Medulla oblongata (tissue), 1 donor: ENCODE measurements around the gene PHAX.
"Not testable (repeated sequence)": the region's sequence is repeated elsewhere in the genome, so short reads cannot be mapped to it uniquely, and the experiment has no call there.

ENCODE experiments used
- DNase-seq: peaks from one replicate; pipeline ENCODE4 v3.0.0-alpha.2; 2015; ENCODE audit errors: extremely low spot score

The PHAX gene, protein sequence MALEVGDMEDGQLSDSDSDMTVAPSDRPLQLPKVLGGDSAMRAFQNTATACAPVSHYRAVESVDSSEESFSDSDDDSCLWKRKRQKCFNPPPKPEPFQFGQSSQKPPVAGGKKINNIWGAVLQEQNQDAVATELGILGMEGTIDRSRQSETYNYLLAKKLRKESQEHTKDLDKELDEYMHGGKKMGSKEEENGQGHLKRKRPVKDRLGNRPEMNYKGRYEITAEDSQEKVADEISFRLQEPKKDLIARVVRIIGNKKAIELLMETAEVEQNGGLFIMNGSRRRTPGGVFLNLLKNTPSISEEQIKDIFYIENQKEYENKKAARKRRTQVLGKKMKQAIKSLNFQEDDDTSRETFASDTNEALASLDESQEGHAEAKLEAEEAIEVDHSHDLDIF

GRCh38 chr5:126600631-126601511, at the start of gene PHAX:
TSS of gene PHAX (plus strand) at chr5:126600947. CDS start at chr5:126600963, 16 bp downstream.
- peak; percentile 87 for DNase-seq

DNA sequence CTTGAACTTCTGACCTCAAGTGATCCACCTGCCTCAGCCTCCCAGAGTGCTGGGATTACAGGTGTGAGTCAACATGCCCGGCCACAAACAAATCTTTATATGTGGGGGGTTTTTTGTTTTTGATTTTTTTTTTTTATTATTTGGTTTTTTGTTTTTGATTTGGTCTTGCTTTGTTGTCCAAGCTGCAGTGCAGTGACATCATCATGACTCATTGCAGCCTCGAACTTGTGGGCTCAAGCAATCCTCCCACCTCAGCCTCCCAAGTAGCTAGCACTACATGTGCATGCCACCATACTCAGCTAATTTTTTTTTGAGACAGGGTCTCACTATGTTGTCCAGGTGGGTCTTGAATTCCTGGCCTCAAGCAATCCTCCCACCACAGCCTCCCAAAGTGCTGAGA, 48.1 kb upstream of the PHAX start:
- no peak for DNase-seq

- not testable (repeated sequence) for DNase-seq
These were observed 45.6 kb upstream of the PHAX start for GRCh38 chr5:126555101-126555500.

DNA sequence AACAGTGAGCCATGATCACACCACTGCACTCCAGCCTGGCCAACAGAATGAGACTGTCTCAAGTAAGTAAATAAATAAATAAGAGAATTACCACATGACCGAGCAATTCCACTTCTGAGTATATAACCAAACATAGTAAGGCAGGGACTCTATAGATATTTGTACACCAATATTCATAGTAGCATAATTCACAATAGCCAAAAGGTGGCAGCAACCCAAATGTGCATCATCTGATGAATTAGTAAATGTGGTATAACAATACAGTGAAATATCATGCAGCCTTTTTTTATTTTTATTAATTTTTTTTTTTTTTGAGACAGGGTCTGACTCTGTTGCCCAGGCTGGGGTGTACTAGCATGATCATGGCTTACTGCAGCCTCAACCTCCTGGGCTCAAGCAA, 38.8 kb upstream of the PHAX start:
- DNase-seq = no peak

DNA sequence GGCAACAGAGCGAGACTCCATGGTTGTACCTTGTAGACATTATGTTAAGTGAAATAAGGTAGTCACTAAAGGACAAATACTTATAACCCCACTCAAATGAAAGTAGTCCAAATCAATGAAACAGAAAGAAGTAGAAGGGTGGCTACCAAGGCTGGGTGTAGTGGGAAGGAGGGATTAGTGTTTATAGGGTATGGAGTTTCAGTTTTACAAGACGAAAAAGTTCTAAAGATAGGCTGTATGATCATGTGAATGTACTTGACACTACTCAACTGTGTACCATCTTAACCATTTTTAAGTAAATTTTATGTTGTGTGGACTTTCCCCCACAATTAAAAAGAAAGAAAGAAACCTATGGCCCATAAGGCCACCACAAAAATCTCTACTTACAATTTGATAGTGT, 37.9 kb upstream of the PHAX start:
- DNase-seq = no peak

DNA sequence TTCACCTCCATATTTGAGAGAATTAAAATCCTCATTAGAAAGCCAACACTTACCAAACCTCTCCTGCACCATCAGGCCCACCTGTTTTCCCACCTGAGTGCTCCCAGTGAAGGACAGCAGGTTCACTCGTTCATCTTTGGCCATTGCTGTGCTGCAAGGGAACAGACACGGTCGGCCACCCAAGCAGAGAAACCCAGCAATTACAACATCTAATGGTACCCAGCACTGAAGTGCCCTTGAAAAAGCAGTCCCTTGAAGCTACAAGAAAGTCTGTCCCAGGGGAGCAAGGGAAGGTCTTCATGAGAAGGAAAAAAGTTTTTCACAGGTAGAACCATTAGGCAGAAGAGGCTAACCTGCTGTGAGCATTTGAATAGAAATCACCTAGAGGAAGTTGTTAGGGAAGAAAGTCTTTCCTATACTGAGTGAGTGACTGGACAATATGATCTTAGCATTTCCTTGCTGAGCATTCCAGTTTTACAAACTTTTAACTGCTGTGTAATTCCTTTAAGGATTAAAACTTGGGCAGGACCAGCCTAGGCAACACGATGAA, 32.5 kb upstream of the PHAX start:
- DNase-seq = no peak

DNA sequence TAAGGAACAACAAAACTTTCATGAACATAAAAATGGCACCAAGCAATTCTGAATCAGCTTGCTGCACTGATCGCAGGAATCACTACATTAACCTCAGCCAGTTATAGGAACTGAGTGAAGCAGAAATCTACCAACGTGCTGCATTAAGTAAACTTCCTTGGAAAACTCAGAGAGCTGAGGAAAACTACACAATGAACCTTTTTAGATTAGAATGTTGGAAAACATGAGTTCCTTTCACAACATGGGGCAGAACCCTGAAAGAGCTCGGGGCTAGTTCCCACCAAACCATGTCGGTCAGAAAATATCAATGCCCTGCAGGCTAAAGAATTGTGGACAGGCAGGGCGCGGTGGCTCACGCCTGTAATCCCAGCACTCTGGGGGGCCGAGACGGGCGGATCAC, 25.1 kb upstream of the PHAX start:
- no peak for DNase-seq

- DNase-seq = no peak
These were observed 23.8 kb upstream of the PHAX start for GRCh38 chr5:126576974-126577373.

DNA sequence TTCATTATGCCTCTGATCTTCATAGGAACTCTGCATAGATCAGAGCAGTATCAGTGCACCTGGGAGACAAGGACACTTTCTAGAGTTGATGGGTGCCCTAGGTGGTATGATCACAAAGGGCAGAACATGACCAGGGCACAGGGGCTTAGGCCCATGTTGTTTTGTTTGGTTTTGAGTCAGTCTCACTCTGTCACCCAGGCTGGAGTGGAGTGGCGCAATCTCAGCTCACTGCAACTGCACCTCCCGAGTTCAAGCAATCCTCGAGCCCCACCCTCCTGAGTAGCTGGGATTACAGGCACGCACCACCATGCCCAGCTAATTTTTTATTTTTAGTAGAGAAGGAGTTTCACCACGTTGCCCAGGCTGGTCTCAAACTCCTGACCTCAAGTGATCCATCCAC, 23.3 kb upstream of the PHAX start:
- no peak for DNase-seq

- no peak for DNase-seq
These were observed 21.0 kb upstream of the PHAX start for GRCh38 chr5:126579716-126580115.

- DNase-seq = no peak
These were observed 17.0 kb upstream of the PHAX start for GRCh38 chr5:126583761-126584160.

- no peak for DNase-seq
These were observed 13.0 kb upstream of the PHAX start for GRCh38 chr5:126587551-126588390.

- DNase-seq = no peak
These were observed 11.0 kb upstream of the PHAX start for GRCh38 chr5:126589536-126590297.

GRCh38 chr5:126591549-126591948, 9.2 kb upstream of the PHAX start:
- no peak for DNase-seq

DNA sequence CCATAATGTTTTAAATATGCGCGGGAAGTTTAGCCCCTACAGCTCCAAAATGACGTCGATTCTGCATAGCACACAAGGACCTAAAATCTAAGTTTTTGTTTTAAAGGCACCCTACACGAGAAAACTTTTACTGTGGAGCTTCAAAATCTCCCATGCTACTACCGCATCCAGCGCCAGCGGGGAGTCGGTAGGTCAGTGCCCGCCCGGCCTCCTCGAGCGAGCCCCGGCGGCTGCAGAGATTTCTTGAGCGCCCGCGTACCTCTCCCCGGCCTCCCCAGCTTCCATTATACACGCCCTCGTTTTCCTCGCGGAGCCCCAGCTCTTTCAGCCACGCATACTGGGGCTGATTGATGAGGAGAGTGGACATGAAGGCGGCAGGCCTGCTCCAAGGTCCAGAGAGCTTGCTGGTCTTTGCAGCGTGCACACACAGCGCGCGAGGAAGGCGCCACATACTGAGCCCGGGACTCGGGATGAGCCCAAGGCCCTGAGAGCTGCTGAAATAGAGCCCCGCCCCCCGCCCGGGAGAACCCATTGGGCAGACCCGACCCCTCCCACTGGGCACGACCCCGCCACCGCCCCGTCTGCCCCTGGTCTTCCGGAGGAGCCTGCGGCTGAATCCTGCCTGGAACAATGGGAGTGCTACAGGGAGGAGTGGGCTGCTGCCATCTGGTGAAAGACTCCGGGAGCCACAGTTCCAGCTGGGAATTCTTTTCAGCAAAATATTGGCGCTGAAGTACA, 5.8 kb upstream of the PHAX start, which contains the start of gene ALDH7A1:
TSS of gene ALDH7A1 (minus strand) at position 472 of the 738 bp plus-strand sequence. CDS start at position 451, 21 bp downstream.
- peak; percentile 89 for DNase-seq

DNA sequence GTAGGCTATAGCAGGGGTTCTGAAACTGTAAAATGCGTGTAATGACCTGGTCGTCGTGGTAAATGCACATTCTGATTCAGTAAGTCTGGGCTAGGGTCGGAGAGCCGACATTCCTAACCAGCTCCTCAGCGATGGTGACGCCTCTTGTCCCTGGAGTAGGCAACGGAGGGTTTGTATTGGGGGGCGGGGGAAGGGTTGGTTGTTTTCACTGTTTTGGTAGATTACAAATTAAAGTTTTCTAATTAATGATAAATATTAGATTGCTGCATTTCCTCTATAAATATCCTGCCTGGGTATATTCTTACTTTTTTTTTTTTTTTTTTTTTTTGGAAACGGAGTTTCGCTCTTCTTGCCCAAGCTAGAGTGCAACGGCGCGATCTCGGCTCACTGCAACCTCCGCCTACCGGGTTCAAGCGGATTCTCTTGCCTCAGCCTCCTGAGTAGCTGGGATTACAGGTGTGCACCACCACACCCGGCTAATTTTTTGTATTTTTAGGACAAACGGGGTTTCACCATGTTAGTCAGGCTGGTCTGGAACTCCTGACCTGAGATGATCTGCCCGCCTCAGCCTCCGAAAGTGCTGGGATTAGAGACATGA, 5.2 kb upstream of the PHAX start:
- no peak for DNase-seq

- DNase-seq = no peak
These were observed 3.6 kb upstream of the PHAX start for GRCh38 chr5:126597156-126597555.

GRCh38 chr5:126599499-126599898, 1.2 kb upstream of the PHAX start:
- peak; percentile 3 for DNase-seq

DNA sequence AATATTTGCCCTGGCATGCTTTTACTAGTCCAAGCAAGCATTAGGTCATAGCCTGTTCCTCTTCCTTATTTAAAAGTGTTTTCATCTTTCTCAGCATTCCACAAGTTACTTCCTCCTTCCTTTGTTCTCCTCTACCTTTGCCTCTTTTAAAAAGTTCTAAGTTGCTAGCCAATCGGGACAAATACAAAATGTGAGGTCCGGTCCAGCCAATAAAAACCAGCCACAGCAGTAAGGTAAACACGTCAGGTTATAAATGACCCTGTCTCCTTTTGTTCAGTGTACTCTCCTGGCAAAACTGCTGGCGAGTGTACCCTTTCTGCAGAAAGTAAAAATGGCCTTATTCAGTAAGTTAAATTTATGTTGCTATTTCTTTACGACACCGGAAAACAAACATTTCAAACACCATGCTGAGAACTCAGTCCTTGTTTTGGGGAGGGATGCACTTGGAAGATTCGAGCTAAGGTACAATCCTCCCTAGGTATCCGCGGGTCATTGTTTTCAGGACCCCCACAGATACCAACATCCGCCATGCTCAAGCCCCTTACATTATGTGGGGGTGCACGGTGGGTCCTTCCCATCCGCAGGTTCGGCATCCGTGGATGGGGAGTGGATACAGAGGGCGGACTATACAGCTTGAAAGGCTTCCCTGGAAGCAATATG, 646 bp upstream of the PHAX start:
- DNase-seq = peak; percentile 2
